Stimulated activated CD4-positive, alpha-beta T cell treated with anti-CD3 and anti-CD28 coated beads, Interleukin-1b, Interleukin-23, amount 100 ng/mL, for 48 hours (primary cell): ENCODE data around the gene RAET1E.
"Not testable (repeated sequence)": the region's sequence is repeated elsewhere in the genome, so short reads cannot be mapped to it uniquely, and the experiment has no call there.

Experiments
- DNase-seq: peaks from one replicate; pipeline ENCODE4 v3.0.0-alpha.2; 2020

The RAET1E gene

DNA sequence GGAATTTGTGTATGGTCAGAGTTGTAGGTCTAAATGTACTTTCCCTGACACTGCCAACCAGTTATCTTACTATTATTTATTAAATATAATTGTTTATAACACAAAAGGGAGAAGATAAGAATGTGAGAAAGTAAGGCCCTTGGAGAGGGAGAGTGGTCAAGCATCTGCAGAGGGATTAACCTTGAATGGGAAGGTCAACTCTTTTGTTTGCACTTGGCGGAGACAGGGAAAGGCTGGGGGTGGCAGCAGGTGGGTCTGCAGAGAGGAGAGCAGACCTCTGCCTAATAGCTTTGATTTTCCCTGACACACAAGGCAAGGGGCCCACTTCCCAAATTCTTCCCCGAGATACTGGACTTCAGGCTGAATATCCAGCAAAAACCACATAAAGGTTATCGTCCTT, 38.0 kb downstream of the RAET1E start:
- DNase-seq: no peak

DNA sequence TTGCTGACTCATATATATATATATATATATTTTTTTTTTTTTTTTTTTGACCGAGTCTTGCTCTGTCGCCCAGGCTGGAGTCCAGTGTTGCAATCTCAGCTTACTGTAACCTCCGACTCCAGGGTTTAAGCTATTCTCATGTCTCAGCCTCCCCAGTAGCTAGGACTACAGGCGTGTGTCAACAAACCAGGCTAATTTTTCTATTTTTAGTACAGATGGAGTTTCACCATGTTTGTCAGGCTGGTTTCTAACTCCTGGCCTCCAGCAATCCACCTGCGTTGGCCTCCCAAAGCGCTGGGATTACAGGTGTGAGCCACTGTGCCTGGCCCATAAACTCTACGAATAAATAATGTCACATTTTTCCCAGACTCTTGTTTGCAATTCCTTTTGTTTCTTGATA, 38.5 kb downstream of the RAET1E start:
- no peak for DNase-seq

- no peak for DNase-seq
Observed at GRCh38 chr6:149857541-149857940, 40.4 kb downstream of the RAET1E start.

- DNase-seq: no peak
Observed at GRCh38 chr6:149856256-149856994, 41.5 kb downstream of the RAET1E start.

DNA sequence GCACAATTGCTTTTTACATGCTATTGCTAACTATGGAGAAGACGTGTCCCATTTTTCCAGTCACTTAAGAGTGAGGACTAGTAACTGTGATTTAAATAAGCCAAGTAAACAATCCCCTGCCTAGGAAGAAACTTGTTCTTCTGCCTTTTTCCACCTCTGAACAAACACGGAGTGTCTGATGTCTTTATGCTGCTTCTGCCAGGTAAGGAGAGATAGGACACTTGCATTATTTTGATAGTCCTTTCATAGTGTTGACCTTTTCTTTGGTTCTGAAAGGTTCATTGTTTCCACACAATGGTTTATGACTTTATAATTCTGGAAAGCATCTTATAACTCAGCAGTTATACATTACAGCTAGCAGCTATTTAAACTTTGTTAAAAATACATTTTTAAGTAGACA, 42.2 kb downstream of the RAET1E start:
- DNase-seq: no peak

- DNase-seq: no peak
Observed at GRCh38 chr6:149855040-149855654, 42.8 kb downstream of the RAET1E start.

DNA sequence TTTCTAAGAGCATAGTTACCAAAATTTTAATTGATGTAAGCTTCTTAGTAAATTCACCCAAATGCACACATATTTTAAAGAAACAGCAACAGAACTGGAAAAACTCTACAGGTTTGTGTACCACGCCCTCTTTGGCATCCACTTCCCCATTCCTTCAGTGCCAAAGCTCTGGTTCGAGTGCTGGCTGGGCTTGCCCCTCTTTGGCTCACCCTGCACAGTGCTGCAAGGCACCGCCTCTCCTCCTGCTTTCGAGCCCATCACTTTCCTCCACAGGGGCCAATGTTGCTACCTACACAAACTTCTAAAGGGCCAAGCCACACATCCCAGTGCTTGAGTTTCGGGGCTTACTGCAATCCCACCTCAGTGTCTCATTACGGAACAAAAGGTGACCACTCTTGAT, 43.4 kb downstream of the RAET1E start:
- DNase-seq: no peak

GRCh38 chr6:149854017-149854416, 43.9 kb downstream of the RAET1E start:
- not testable (repeated sequence) for DNase-seq

GRCh38 chr6:149852881-149853280, 45.0 kb downstream of the RAET1E start:
- DNase-seq: no peak

- no peak for DNase-seq
Observed at GRCh38 chr6:149852180-149852579, 45.7 kb downstream of the RAET1E start.

- DNase-seq: no peak
Observed at GRCh38 chr6:149851461-149852110, 46.3 kb downstream of the RAET1E start.

- not testable (repeated sequence) for DNase-seq
Observed at GRCh38 chr6:149848343-149848742, 49.6 kb downstream of the RAET1E start.
